ENCODE results near the gene PALM.
"Not testable (repeated sequence)": the region's sequence is repeated elsewhere in the genome, so short reads cannot be mapped to it uniquely, and the experiment has no call there.

Gene PALM

DNA sequence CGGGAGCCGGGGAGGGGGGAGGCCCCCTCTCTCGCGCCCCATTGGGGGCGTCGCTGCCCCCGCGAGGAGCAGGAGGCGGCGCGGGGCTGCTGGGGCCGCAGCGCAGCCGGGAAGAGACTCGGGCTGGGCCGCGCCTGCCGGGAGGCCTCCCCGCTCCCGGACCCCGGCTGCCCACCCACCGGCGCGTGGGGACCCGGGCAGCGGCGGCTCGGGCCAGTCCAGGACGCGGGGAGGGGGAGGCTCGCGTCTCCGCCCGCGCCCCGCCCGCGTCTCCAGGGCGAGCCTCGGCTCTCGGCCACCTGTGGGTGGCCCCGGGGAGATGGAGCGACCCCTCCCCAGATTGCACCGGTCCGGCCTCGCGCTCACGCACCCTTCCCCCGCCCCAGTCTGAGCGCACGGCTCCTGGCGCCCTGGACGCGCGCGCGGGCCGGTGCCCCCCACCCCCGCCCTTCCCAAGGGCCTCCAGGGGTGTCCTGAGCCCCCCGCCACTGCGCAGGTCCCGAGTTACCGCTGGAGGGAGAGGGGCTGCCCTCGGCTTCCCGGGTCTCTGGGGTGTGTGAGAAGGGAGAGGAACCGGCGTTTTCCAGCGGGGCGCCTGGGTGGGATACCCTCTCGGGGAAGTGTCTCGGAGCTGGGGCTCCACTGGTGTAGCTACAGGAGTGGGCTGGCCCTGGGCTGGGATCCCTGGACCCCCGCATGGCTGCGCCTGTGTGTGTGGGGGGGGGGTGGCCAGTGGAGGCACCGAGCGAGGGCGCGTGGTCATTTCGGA, 645 bp downstream of the PALM start:
- DNase-seq: no peak

DNA sequence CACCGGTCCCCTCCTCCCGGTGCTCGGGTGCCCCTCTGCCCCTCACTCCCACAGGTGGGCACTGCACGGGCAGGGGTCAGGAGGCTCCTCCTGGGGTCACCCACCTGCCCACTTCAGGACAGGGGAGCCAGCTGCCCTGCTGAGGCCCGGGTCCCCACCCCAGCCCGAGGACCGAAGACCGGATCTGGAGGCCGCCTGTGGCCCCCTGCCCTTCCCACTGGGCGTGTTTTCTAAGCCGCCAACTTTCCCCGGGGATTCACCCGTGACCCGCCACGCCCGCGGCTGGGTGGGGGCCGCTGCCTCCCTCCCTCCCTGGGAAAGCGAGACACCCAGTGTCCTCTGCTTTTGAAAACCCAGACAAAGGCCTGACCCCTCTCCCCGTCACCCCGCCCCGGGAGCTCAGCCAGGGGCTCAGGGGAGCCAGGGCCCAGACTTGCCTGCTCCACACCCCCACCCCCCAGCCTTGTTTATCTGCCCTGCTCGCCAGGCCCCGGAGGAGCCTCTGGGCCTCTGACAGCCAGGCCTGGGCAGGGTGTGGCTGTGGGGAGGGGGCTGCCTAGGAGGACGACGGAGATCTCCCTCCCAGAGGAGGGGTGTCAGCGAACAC, 1.3 kb downstream of the PALM start:
- DNase-seq: no peak

DNA sequence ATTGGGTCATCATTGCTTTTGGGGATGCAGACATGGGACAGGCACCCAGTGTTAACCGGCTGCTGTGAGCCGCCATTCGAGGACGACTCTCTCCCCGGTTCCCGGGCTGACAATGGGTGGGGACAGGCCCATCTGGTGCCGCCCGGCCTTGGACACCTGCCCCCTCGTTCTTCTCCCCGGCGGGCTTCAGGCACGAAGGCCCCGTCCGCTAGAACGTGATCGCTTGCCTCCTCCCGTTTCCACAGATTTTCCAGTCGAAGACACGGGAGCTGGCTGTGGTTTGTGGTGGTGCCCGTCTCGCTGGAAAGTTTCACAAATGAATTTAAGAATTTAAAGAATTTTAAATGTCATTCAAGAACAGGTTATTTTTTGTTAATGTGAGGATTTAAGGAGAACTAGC, 2.0 kb downstream of the PALM start:
- DNase-seq: no peak

DNA sequence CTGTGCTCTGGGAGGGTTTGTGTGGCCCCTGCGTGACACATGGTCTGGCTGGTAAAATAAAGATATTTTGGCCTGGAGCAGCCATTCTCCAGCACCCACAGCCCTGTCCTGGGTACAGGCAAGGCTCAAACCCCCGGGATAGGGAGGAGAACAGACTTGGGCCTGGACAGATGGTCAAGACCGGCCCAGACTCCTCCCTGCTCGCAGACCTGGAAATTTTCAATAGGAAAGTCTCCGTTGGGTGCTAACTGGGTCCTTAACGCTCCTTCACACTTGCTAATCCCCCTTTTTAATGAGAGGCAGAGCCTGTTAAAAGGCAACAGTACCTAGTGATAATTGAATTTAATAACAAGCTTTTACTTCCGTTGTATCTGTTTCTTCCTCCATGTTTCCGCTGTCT, 2.5 kb downstream of the PALM start:
- no peak for DNase-seq

DNA sequence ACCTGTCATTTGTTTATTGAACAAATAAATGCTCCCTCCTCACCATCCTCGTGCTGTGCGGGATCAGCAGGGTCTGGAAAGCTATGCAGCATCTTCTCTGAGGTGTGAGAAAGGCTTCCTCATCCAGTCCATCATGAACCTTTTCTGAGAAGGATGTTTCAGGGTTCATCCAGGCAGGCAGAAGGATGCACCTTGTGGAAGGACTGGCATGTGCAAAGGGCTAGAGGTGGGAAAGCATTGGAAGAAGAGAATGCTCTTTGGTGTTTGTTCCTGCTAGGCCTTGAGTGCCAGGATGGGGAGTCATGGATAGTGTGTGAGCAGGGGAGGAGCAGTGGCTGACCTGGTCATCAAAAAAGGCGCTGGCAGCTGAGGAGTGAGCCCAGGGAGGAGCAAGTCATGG, 6.6 kb downstream of the PALM start:
- DNase-seq: no peak

DNA sequence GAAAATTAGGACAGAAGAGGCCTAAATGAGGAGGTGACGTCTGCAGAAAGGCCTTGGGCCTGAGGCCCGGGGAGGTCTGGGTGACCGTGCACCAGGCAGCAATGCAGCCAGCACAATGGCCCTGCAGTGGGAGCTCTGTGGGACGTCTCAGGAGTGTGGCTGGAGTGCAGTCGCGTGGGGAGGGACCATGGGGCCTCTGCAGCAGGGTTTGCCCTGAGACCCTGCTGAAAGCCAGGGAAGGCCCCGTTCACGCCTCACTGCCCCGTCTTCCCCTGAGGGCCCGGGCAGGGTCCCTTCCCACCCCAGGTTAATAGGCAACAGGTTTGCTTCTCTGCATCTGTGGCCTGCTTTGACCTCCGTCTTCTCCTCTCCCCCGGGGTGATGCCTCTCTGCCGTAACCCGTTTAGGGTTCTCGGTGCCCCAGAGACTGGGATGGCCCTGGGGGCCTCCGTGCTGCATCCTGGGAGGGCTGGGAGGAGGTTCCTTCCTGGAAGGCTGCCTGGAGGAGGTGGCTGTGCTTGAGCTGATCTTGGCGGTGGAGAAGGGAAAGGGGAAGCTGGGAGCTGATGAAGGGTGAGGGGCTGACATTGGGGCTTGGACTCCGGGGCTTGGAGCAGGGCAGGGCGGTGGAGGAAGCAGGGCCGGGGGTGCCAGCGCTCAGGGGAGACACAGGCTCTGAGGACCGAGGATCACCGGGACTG, 9.7 kb downstream of the PALM start:
- no peak for DNase-seq

DNA sequence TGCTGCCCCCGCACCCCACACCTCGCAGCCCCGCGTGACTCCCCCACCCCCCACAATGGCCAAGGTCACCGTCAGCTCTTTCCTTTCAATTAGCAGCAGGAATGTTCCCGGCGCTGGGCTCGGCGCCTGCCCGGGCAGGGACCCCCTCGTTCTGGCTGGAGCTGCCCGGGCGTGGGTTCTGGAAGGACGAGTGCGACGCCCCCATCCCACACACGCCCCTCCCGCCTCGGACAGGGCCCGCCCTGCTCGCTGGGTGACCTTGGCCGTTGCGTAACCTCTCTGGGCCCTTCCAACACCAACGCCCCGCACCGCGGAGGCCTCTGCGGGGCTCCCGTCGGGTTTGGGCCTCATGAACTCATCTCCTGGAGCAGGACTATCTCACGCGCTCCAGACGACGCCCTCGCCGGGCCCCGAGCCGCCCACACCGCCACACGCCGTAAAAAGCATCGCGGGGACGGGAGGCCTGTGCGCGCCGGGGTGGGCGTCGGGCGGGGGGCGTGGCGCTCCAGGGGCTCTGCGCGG, 10.3 kb downstream of the PALM start:
- no peak for DNase-seq

DNA sequence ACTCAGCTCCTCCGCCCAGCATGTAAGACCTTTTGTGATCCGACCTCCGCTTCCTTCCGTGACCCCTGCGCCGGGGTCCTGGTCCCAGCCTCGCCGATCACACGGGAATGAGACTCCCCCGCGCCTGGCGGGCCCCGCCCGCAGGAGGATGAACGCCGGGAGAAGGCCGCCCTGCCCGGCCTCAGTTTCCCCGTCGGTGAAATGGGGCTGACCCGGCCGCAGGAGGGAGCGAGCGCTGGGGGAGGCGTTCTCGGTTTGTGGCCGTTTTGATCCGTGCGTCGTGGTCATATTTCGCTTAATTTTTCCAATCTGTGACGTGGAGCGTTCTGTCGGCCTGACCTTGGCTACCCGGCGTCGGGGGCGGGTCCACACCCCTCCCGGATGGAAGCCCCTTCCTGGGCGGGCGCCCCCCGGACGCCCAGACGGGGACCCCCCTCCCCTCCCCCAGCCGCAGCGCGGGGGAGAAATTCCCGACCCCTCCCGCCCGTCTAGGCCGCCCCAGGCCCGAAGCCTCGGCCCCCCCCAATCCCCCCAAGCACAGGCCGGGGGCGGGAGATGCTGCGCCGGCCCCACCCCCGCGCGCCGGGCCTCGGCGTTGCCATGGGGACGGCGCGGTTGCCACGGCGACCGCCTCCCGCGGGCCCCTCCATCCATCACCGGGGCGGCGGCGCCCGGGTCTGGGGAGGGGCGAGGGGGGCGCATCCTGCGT, 11.1 kb downstream of the PALM start:
- no peak for DNase-seq

DNA sequence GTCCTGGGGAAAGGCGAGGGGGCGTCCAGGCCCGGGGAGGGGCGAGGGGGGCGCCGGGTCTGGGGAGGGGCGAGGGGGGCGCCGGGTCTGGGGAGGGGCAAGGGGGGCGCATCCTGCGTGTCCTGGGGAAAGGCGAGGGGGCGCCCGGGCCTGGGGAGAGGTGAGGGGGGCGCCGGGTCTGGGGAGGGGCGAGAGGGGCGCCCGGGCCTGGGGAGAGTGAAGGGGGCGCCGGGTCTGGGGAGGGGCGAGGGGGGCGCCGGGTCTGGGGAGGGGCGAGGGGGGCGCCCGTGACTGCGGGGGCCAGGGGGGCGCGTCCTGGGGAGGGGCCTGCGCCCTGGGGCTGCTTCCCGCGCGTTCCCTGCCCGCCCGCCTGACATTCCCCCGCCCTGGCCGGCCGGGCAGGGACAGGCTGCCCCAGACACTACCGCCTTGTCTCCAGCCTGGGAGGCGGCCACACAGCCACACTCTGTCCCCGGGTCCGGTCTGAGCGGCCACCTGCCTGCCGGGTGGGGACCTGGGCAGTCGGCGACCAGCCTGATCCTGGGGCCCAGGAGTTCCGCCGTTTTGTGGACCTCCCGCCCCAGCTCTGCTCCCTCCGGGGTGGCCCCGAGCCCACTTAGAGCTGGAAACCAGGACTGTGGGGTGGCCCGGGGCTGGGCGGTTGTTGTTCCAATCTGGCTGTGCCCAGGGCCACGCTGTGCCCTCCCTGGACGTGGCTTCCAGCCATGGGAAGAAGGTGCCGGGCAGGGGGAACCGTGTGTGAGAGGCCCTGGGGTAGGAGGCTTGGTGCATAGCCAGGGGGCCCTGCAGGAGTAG, 11.8 kb downstream of the PALM start:
- no peak for DNase-seq

DNA sequence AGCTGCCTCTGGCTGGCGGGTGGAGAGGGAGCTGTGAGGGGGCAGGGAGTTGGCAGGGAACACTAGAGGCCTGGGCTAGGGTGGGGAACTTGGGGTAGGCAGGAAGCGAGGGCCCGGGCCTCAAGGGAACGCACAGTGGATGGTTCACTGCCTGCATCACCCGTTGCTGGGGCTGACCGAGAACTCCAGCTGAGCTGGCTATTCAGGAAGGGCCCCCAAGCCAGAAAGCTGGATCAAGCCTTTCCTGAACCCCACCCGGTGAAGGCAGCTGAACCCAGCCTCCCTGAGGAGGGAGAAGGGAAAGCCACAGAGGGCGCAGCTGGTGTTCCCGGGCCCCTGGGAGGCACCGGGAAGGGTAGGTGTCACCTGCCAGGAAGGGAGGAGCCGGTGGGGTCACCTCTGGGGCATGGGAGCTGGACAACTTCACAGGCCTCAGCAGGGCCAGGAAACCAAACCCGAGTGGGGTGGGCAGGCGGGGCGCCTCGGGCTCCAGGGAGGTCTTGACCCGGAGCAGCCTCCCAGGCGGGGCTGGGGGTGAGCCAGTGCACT, 13.9 kb downstream of the PALM start:
- DNase-seq: no peak

DNA sequence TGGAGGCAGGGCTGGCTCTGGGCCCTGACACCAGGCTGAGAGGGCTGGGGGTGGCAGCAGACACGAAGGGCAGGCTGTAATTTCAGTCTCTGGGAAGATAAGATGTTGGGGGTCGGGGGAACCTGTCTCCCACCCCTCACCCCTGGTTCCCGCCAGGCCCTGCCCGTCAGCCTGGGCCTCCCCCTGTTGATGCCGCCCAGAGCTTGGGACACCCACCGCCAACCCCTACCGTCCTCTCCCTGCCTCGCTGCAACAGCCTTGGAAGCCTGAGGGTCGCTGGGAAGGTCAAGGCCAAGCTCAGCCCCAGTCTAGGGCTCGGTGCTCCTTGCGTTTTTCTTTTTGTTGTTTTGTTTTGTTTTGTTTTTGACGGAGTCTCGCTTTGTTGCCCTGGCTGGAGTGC, 14.5 kb downstream of the PALM start:
- DNase-seq: no peak

DNA sequence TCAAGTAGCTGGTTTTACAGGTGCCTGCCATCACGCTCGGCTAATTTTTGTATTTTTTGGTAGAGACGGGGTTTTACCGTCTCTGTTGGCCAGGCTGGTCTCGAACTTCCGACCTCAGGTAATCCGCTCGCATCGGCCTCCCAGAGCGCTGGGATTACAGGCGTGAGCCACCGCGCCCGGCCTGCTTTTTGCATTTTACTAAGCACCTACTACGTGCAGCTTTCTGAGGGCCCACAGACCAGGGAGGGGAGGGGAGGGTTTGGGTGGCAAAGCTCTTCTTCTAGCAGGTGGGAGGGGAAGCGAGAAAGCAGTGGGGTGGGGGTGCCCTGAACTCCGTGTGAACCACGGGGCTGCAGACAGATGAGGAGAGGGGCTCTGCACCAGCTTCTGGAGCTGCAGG, 15.0 kb downstream of the PALM start:
- no peak for DNase-seq

DNA sequence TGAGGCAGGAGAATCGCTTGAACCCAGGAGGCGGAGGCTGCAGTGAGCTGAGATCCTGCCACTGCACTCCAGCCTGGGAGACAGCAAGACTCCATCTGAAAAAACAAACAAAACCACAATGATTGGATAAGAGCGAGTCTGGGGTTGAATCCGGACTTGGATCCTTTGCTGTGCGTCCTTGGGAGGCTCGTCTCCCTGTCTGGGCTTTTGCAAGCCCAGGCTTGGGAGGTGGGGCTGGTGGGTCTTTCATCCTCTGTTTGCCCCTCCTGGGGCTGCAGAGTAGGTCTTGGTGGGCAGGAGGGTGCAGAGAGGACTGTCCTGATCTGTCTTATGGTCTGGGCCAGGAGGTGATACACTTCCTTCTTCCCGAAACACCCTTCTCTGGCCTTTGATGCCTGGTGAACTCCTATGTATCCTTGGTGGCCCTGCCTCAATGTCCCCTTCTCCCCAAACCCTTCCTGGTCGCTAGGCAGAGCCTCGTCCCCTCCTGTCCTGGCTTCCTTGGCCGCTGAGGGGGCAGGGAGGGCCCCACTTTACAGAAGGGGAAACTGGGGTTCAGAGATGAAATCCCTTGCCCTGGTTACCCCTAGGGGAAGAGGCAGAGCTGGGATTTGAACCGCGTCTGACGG, 16.8 kb downstream of the PALM start:
- DNase-seq: no peak

DNA sequence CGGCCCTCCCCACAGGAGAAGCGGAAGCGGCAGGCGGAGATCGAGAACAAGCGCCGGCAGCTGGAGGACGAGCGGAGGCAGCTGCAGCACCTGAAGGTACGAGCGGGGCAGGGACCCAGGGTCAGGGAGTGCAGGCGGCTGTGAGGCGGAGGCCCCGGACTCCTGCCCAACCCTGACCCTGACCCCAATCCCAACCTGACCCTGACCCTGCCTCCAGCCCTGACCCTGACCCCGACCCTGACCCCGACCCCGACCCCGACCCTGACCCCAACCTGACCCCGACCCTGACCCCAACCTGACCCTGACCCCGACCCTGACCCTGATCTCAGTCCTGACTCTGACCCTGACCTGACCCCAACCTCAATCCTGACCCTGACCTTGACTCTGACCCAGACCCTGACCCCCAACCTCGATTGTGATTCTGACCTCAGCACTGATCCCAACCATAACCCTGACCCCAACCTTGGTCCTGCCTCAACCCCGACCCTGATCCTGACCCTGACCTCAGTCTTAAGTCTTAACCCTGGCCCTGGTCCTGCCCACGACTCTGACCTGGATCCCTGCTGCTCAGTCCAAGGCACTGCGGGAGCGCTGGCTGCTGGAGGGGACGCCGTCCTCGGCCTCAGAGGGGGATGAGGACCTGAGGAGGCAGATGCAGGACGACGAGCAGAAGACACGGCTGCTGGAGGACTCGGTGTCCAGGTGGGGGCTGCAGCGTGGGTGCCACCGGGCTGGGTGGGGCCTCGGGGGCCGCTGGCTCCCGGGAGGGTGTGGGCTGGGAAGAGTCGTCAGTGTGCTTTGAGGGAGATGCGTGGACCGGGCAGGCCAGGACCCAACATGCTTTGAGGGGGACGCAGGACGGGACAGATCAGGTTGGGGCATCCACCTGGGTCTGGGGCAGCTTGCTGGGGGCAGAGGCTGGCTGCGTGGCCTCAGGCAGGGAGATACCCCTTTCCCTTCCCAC, 18.5 kb downstream of the PALM start:
- no peak for DNase-seq

DNA sequence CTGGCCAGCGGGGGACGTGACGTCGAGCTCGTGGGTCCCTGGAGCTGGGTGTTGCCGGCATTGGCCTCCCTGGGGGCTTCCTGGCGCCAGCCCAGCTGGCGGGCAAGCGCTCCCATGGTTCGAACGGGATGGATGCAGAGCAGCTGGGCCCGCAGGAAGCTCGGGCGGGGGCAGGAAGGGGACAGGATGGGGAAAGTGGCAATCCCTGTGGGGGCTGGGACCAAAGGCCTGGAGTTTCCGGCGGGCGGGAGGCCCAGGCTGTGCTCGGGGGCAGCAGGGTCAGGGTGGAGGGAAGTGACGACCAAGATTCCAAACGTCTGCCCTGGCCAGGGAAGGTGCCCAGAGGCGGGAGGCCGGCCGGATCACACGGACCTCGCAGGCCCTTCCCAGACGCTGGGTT, 19.3 kb downstream of the PALM start:
- DNase-seq: no peak

DNA sequence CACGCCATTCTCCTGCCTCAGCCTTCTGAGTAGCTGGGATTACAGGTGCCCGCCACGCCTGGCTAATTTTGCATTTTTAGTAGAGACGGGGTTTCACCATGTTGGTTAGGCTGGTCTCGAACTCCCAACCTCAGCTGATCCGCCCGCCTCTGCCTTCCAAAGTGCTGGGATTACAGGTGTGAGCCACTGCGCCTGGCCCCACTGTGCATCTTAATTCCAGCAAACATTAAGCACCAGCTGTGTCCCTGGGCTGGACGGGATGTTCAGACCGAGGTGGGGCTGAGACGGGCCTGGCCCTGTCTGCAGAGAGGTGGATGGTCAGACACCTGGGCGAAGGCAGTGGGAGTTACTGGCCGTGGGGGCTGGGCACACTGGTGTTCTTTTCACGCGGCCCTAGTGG, 20.8 kb downstream of the PALM start:
- DNase-seq: not testable (repeated sequence)

DNA sequence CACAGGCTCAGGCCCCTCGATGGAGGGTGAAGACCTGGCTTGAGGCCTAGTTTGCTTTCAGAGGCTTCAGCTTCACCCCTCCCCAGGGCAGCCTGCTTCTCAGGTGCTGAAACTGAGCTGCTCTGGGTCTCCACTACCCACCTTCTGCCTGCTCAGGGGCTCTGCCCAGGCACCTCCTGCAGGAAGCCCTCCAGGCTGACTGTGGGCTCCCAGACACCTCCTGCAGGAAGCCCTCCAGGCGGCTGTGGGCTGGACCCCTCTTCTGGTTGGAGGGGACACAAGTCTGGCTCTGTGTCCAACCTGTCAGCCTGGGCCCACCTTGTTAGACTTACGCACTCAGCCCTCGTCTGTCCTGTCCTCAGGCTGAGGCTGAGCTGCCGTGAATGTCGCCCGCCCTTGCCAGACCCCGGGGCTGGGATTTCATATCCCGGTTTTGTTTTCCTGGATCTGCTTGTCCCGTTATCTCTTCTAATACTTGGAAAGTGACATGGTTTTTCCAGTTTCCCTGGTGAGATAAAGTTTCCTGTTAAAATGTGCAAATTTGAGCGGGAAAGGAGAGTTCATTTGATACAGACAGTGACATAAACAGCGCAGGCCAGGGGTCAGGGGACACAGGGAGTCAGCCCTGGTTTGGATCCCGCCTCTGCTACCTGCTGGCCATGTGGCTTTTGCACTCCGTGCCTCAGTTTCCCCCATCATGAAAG, 21.4 kb downstream of the PALM start:
- DNase-seq: no peak

DNA sequence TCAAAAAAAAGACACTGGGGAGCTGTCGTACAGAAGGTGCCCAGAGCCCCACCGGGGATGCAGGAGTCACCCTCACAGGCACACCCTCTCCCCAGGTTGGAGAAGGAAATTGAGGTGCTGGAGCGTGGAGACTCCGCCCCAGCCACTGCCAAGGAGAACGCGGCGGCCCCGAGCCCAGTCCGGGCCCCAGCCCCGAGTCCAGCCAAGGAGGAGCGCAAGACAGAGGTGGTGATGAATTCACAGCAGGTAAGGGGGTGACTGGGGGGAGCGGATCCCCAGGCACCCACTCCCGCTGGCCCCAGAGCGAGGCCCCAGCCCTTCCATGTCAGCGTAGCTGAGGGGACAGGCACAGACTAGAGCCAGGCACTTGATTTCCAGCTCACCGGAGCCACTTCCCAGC, 22.3 kb downstream of the PALM start:
- DNase-seq: no peak

DNA sequence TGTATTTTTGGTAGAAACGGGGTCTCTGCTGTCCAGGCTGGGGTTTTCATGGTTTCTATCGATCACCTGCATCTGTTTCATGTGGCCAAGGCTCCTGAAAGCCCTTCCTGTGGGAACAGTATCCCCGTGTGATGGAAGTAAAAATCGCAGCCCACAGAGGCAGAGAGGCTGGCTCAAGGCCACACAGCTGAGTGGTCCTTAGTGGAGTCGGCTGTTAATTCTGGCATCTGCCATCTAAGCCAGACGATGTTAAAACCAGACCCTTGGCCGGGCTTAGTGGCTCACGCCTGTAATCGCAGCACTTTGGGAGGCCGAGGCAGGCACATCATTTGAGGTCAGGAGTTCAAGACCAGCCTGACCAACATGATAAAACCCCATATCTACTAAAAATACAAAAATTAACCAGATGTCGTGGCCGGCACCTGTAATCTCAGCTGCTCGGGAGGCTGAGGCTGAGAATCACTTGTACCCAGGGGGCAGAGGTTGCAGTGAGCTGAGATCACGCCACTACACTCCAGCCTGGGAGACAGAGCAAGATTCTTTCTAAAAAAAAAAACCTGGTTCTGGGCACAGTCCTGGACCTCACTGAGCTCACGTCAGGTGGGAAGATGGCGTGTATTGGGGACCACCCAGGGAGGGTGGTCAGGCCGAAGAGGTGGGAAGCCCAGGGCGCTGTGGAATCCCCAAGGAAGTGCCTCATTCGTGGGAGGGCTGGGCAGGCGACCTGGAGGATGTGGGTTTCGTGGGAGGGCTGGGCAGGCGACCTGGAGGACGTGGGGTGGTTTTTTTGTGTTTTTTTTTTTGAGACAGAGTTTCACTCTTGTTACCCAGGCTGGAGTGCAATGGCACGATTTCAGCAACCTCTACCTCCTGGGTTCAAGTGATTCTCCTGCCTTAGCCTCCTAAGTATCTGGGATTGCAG, 23.7 kb downstream of the PALM start:
- DNase-seq: no peak

Data from CD4-positive, alpha-beta T cell treated with Interleukin-12 subunit alpha and Interleukin-12 subunit beta, for 1 hour (primary cell).